Calu3 (cell line): Measurements from ENCODE around the gene UVSSA. TPM values are rescaled to one million over a fixed set of nuclear protein-coding genes. Genes with fewer than 3 reads are reported as not detected.

Source experiments
- BruUV-seq: library from RNA; stranded (reverse); fragments of 400-500 nt; replicated peaks from 2 replicates; lab custom pipeline; 2021; lab: Mats Ljungman, UMichigan
- CTCF ChIA-PET: fragments of 300-600 bp; sonication (Branson Sonifier 250); formaldehyde crosslinking; loops from one replicate; lab custom pipeline; 2022; ENCODE audit warnings: antibody characterized with exemption; lab: Charles Lee
- DNase-seq: peaks from one replicate; pipeline ENCODE4 v3.0.0; 2022
- H3K27ac Mint-ChIP-seq: one replicate; pipeline ENCODE4 v1.8.0; 2022; ENCODE audit warnings: mixed read lengths; ENCODE audit not compliant: unreplicated experiment
- H3K27me3 Mint-ChIP-seq: one replicate; pipeline ENCODE4 v1.8.0; 2022; ENCODE audit warnings: mixed read lengths; ENCODE audit not compliant: unreplicated experiment
- H3K36me3 Mint-ChIP-seq: one replicate; pipeline ENCODE4 v1.8.0; 2022; ENCODE audit warnings: mild to moderate bottlenecking, moderate library complexity, mixed read lengths; ENCODE audit not compliant: insufficient read depth, unreplicated experiment
- H3K4me1 Mint-ChIP-seq: one replicate; pipeline ENCODE4 v1.8.0; 2022; ENCODE audit warnings: mild to moderate bottlenecking, low read depth, mixed read lengths; ENCODE audit not compliant: unreplicated experiment
- H3K4me3 Mint-ChIP-seq: one replicate; pipeline ENCODE4 v1.8.0; 2022; ENCODE audit warnings: mild to moderate bottlenecking, low read depth, moderate library complexity, mixed read lengths; ENCODE audit not compliant: unreplicated experiment
- H3K9me3 Mint-ChIP-seq: one replicate; pipeline ENCODE4 v1.8.0; 2022; ENCODE audit warnings: low read depth, mixed read lengths; ENCODE audit not compliant: unreplicated experiment
- CTCF ChIP-seq: fragments of 200-600 bp; IDR thresholded peaks from one replicate; pipeline ENCODE4 v1.8.0; 2022; ENCODE audit warnings: antibody characterized with exemption; ENCODE audit not compliant: unreplicated experiment
- intact Hi-C: fragments of 100-400 bp; cut with micrococcal nuclease; formaldehyde crosslinking; loops from one replicate; pipeline ENCODE4 v1.10.0; 2022; ENCODE audit not compliant: unreplicated experiment
- total RNA-seq: library from RNA; stranded (reverse); gene quantifications from 2 replicates; pipeline ENCODE4 v1.2.3, GENCODE V29; 2022

Gene UVSSA
- total RNA-seq, 1 experiment from 2014 or later: 19.9 TPM

- CTCF ChIA-PET: no interaction called here
- H3K4me3 Mint-ChIP-seq: no peak overlapping the region
- BruUV-seq: no TSS peak
- H3K9me3 Mint-ChIP-seq: no peaks in the 10 kb centered on the region
- H3K4me1 Mint-ChIP-seq: no peaks in the 10 kb centered on the region
- no peak for TF ChIP-seq CTCF
- H3K27ac Mint-ChIP-seq: no peak overlapping the region
- intact Hi-C loops: no loop called here
- H3K36me3 Mint-ChIP-seq: no peaks in the 10 kb centered on the region
- no peak for DNase-seq
- peaks cover 60% of the 10 kb centered on the region for H3K27me3 Mint-ChIP-seq
These were observed 66.9 kb downstream of the UVSSA start for GRCh38 chr4:1413687-1414479.

GRCh38 chr4:1414831-1415680 is 68.0 kb downstream of the UVSSA start:
- Mint-ChIP-seq H3K4me3 (no peak overlapping the region), H3K36me3 (no peaks in the 10 kb centered on the region), H3K27me3 (peaks cover 58% of the 10 kb centered on the region), H3K27ac (no peak overlapping the region), H3K9me3 (no peaks in the 10 kb centered on the region), H3K4me1 (no peaks in the 10 kb centered on the region)
- no peak for DNase-seq
- BruUV-seq: no TSS peak
- intact Hi-C loops: no loop called here
- CTCF ChIA-PET: interaction anchor here (0.6 to 0.8 kb wide), 2 partner anchors 29 to 92 kb away, joined by 3 read pairs; no protein-coding TSS in a partner anchor
- TF ChIP-seq CTCF: no peak

- no peak for TF ChIP-seq CTCF
- H3K4me1 Mint-ChIP-seq: no peaks in the 10 kb centered on the region
- intact Hi-C loops: no loop called here
- no peaks in the 10 kb centered on the region for H3K36me3 Mint-ChIP-seq
- CTCF ChIA-PET: interaction anchor here (0.6 to 0.8 kb wide), 2 partner anchors 28 to 91 kb away, joined by 3 read pairs; no protein-coding TSS in a partner anchor
- no peak overlapping the region for H3K4me3 Mint-ChIP-seq
- no peaks in the 10 kb centered on the region for H3K9me3 Mint-ChIP-seq
- H3K27ac Mint-ChIP-seq: no peak overlapping the region
- no TSS peak for BruUV-seq
- no peak for DNase-seq
- H3K27me3 Mint-ChIP-seq: peaks cover 64% of the 10 kb centered on the region
These were observed 68.6 kb downstream of the UVSSA start for GRCh38 chr4:1415681-1415981.

GRCh38 chr4:1416051-1416947 is 69.3 kb downstream of the UVSSA start:
- no peaks in the 10 kb centered on the region for H3K4me1 Mint-ChIP-seq
- BruUV-seq: no TSS peak
- peaks cover 65% of the 10 kb centered on the region for H3K27me3 Mint-ChIP-seq
- H3K9me3 Mint-ChIP-seq: no peaks in the 10 kb centered on the region
- TF ChIP-seq CTCF: no peak
- CTCF ChIA-PET: interaction anchor here (0.8 kb wide), 1 partner anchor 27 kb away, joined by 3 read pairs; no protein-coding TSS in a partner anchor
- DNase-seq: no peak
- no peak overlapping the region for H3K27ac Mint-ChIP-seq
- no peak overlapping the region for H3K4me3 Mint-ChIP-seq
- intact Hi-C loops: no loop called here
- H3K36me3 Mint-ChIP-seq: no peaks in the 10 kb centered on the region
